Central memory CD8-positive, alpha-beta T cell (primary cell): ENCODE results near the gene COL6A1.

ENCODE experiments used
- ATAC-seq: fragments of 150-1000 bp; cut with Tn5 transposase; replicated peaks from 2 replicates; pipeline ENCODE4 v1.10.0; 2022; ENCODE audit warnings: mild to moderate bottlenecking, moderate FRiP score, moderate number of reproducible peaks; ENCODE audit not compliant: poor library complexity, severe bottlenecking; ENCODE audit errors: extremely low read depth
- DNase-seq, 2 donors: peaks; one replicate each; pipeline ENCODE4 v3.0.0; 2021; ENCODE audit warnings: low spot score in 2 of 2
- H3K27ac Mint-ChIP-seq: one replicate; pipeline ENCODE4 v1.8.0; 2022; ENCODE audit warnings: low read depth, mild to moderate bottlenecking, moderate library complexity, mixed read lengths
- H3K27me3 Mint-ChIP-seq: one replicate; pipeline ENCODE4 v1.8.0; 2022; ENCODE audit warnings: mixed read lengths
- H3K36me3 Mint-ChIP-seq: one replicate; pipeline ENCODE4 v1.8.0; 2022; ENCODE audit warnings: mild to moderate bottlenecking, moderate library complexity, mixed read lengths; ENCODE audit not compliant: insufficient read depth
- H3K4me1 Mint-ChIP-seq: one replicate; pipeline ENCODE4 v1.8.0; 2022; ENCODE audit warnings: mixed read lengths
- H3K4me3 Mint-ChIP-seq: one replicate; pipeline ENCODE4 v1.8.0; 2022; ENCODE audit warnings: mild to moderate bottlenecking, moderate library complexity, mixed read lengths
- H3K9me3 Mint-ChIP-seq: one replicate; pipeline ENCODE4 v1.8.0; 2022; ENCODE audit warnings: mixed read lengths

COL6A1 gene

GRCh38 chr21:45982758-45983648, 1.4 kb downstream of the COL6A1 start:
- DNase-seq (no peak), ATAC-seq (no peak)
- no peak overlapping the region for H3K27ac Mint-ChIP-seq
- H3K4me3 Mint-ChIP-seq, result peak overlapping the region; percentile 45
- H3K4me1 Mint-ChIP-seq, result peaks cover 9% of the 10 kb centered on the region
- no peaks in the 10 kb centered on the region for H3K27me3 Mint-ChIP-seq
- H3K36me3 Mint-ChIP-seq, result peaks cover 2% of the 10 kb centered on the region
- peaks cover 6% of the 10 kb centered on the region for H3K9me3 Mint-ChIP-seq

GRCh38 chr21:45983649-45983965, 2.0 kb downstream of the COL6A1 start:
- Mint-ChIP-seq H3K4me3 (no peak overlapping the region), H3K9me3 (peaks cover 6% of the 10 kb centered on the region), H3K36me3 (peaks cover 2% of the 10 kb centered on the region), H3K27ac (no peak overlapping the region), H3K27me3 (no peaks in the 10 kb centered on the region), H3K4me1 (peaks cover 9% of the 10 kb centered on the region)
- DNase-seq (no peak), ATAC-seq (no peak)

GRCh38 chr21:45983981-45984551, 2.5 kb downstream of the COL6A1 start:
- no peak overlapping the region for H3K4me3 Mint-ChIP-seq

GRCh38 chr21:45984584-45985095, 3.1 kb downstream of the COL6A1 start:
- DNase-seq (no peak), ATAC-seq (no peak)
- H3K27me3 Mint-ChIP-seq, result no peaks in the 10 kb centered on the region
- peaks cover 9% of the 10 kb centered on the region for H3K4me1 Mint-ChIP-seq
- H3K4me3 Mint-ChIP-seq, result no peak overlapping the region
- peaks cover 2% of the 10 kb centered on the region for H3K36me3 Mint-ChIP-seq
- peak overlapping the region; percentile 30 for H3K27ac Mint-ChIP-seq
- H3K9me3 Mint-ChIP-seq, result peaks cover 6% of the 10 kb centered on the region

More at GRCh38 chr21:45983981-45984551, 2.5 kb downstream of the COL6A1 start:
- no peak for ATAC-seq
- H3K4me1 Mint-ChIP-seq, result peaks cover 9% of the 10 kb centered on the region
- no peaks in the 10 kb centered on the region for H3K27me3 Mint-ChIP-seq
- no peak overlapping the region for H3K27ac Mint-ChIP-seq
- H3K9me3 Mint-ChIP-seq, result peaks cover 6% of the 10 kb centered on the region
- peaks cover 2% of the 10 kb centered on the region for H3K36me3 Mint-ChIP-seq
- DNase-seq, result no peak

- no peak for DNase-seq
- Mint-ChIP-seq H3K27ac (peak overlapping the region; percentile 30), H3K4me1 (peaks cover 9% of the 10 kb centered on the region)
These were observed 4.1 kb downstream of the COL6A1 start for GRCh38 chr21:45985471-45986315.

GRCh38 chr21:45986316-45987051, 4.9 kb downstream of the COL6A1 start:
- H3K4me3 Mint-ChIP-seq, result no peak overlapping the region
- ATAC-seq, result no peak
- DNase-seq, result no peak
- no peaks in the 10 kb centered on the region for H3K27me3 Mint-ChIP-seq
- H3K4me1 Mint-ChIP-seq, result peaks cover 9% of the 10 kb centered on the region
- no peak overlapping the region for H3K27ac Mint-ChIP-seq
- peaks cover 2% of the 10 kb centered on the region for H3K36me3 Mint-ChIP-seq
- peaks cover 6% of the 10 kb centered on the region for H3K9me3 Mint-ChIP-seq

More at GRCh38 chr21:45985471-45986315, 4.1 kb downstream of the COL6A1 start:
- Mint-ChIP-seq H3K4me3 (no peak overlapping the region), H3K36me3 (peaks cover 2% of the 10 kb centered on the region), H3K27me3 (no peaks in the 10 kb centered on the region), H3K9me3 (peaks cover 6% of the 10 kb centered on the region)
- no peak for ATAC-seq

GRCh38 chr21:45987121-45987711, 5.6 kb downstream of the COL6A1 start:
- Mint-ChIP-seq H3K36me3 (peaks cover 2% of the 10 kb centered on the region), H3K9me3 (peaks cover 6% of the 10 kb centered on the region), H3K27ac (no peak overlapping the region), H3K27me3 (no peaks in the 10 kb centered on the region), H3K4me1 (peaks cover 9% of the 10 kb centered on the region), H3K4me3 (no peak overlapping the region)
- DNase-seq (no peak), ATAC-seq (no peak)

GRCh38 chr21:45988366-45989347, 7.1 kb downstream of the COL6A1 start:
- H3K4me3 Mint-ChIP-seq, result no peak overlapping the region
- no peak overlapping the region for H3K27ac Mint-ChIP-seq

GRCh38 chr21:45989355-45990048, 7.9 kb downstream of the COL6A1 start:
- Mint-ChIP-seq H3K27me3 (no peaks in the 10 kb centered on the region), H3K36me3 (peaks cover 2% of the 10 kb centered on the region), H3K9me3 (peaks cover 3% of the 10 kb centered on the region), H3K4me3 (no peak overlapping the region), H3K4me1 (peaks cover 6% of the 10 kb centered on the region), H3K27ac (no peak overlapping the region)
- DNase-seq, result no peak
- no peak for ATAC-seq

More at GRCh38 chr21:45988366-45989347, 7.1 kb downstream of the COL6A1 start:
- no peaks in the 10 kb centered on the region for H3K27me3 Mint-ChIP-seq
- H3K36me3 Mint-ChIP-seq, result peaks cover 2% of the 10 kb centered on the region
- H3K4me1 Mint-ChIP-seq, result peaks cover 9% of the 10 kb centered on the region
- H3K9me3 Mint-ChIP-seq, result peaks cover 6% of the 10 kb centered on the region
- DNase-seq (no peak), ATAC-seq (no peak)

GRCh38 chr21:45990049-45990711, 8.6 kb downstream of the COL6A1 start:
- Mint-ChIP-seq H3K4me1 (no peaks in the 10 kb centered on the region), H3K4me3 (no peak overlapping the region), H3K27ac (no peak overlapping the region), H3K27me3 (no peaks in the 10 kb centered on the region), H3K36me3 (no peaks in the 10 kb centered on the region), H3K9me3 (no peaks in the 10 kb centered on the region)
- DNase-seq, result no peak
- ATAC-seq, result no peak
